ENCODE results near the gene PKNOX2.

The PKNOX2 gene

DNA sequence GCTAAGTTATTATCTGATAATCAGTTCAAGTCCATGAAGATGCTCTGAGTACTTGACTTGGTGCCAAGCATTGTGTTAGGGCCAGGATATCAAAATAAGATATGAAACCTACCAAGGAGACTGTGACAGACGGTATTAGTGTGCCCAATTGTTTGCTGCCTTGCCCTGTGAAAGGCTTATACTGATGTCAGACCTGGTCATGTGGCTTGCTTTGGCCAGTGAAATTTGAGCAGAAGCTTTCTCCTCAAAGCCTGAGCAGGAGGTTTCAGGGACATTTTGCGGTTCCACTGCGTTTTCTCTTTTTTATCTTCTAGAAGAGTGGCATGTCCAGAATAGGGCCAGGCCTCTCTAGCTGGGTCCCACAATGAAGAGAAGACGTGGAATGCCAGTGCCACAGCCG lies 15.8 kb upstream of the PKNOX2 start:
- H3K27me3 ChIP-seq (ENCODE audit: insufficient read depth, poor library complexity, severe bottlenecking) = no peaks in the 10 kb centered on the region
- no peak overlapping the region for H3K27ac ChIP-seq (replicated peaks)
- H3K4me3 ChIP-seq (replicated peaks; ENCODE audit: insufficient read depth, low read length) = no peak overlapping the region
- no peak for TF ChIP-seq SPI1 (IDR thresholded peaks at IDR 0.05; ENCODE audit: borderline replicate concordance, low read depth)
- TF ChIP-seq, protein P1, sequence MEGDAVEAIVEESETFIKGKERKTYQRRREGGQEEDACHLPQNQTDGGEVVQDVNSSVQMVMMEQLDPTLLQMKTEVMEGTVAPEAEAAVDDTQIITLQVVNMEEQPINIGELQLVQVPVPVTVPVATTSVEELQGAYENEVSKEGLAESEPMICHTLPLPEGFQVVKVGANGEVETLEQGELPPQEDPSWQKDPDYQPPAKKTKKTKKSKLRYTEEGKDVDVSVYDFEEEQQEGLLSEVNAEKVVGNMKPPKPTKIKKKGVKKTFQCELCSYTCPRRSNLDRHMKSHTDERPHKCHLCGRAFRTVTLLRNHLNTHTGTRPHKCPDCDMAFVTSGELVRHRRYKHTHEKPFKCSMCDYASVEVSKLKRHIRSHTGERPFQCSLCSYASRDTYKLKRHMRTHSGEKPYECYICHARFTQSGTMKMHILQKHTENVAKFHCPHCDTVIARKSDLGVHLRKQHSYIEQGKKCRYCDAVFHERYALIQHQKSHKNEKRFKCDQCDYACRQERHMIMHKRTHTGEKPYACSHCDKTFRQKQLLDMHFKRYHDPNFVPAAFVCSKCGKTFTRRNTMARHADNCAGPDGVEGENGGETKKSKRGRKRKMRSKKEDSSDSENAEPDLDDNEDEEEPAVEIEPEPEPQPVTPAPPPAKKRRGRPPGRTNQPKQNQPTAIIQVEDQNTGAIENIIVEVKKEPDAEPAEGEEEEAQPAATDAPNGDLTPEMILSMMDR (IDR thresholded peaks at IDR 0.05; ENCODE audit: insufficient read depth, low read length) = no peak
- TF ChIP-seq POLR2AphosphoS5 (IDR thresholded peaks at IDR 0.05; ENCODE audit: low read depth) = no peak
- no peak for DNase-seq (ENCODE audit: low read depth in 1 of 2, low spot score in 1 of 2)

DNA sequence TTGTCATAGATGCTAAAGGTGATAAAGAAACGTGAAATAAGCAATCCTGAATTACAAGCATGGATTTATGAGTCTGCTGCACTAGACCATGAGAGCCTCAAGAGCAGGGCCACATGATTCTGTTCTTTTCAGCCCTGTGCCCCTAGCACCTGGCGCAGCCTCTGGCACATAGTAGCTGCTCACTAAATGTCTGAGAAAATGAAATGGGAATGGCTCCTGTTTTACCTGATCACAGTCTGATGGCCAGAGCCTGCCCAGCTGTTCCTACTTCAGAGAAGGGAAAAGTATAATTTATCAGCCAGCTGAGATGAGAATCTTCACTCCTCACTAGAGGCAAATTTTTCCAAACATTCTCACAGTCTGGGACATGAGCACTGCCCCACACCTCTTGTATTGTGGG lies 10.7 kb upstream of the PKNOX2 start:
- Histone ChIP-seq H3K4me3 (replicated peaks; ENCODE audit: insufficient read depth, low read length) (no peak overlapping the region), H3K27me3 (ENCODE audit: insufficient read depth, poor library complexity, severe bottlenecking) (no peaks in the 10 kb centered on the region), H3K27ac (replicated peaks) (no peak overlapping the region)
- DNase-seq (ENCODE audit: low read depth in 1 of 2, low spot score in 1 of 2) = no peak
- TF ChIP-seq SPI1 (IDR thresholded peaks at IDR 0.05; ENCODE audit: borderline replicate concordance, low read depth) = no peak
- TF ChIP-seq, protein P2, sequence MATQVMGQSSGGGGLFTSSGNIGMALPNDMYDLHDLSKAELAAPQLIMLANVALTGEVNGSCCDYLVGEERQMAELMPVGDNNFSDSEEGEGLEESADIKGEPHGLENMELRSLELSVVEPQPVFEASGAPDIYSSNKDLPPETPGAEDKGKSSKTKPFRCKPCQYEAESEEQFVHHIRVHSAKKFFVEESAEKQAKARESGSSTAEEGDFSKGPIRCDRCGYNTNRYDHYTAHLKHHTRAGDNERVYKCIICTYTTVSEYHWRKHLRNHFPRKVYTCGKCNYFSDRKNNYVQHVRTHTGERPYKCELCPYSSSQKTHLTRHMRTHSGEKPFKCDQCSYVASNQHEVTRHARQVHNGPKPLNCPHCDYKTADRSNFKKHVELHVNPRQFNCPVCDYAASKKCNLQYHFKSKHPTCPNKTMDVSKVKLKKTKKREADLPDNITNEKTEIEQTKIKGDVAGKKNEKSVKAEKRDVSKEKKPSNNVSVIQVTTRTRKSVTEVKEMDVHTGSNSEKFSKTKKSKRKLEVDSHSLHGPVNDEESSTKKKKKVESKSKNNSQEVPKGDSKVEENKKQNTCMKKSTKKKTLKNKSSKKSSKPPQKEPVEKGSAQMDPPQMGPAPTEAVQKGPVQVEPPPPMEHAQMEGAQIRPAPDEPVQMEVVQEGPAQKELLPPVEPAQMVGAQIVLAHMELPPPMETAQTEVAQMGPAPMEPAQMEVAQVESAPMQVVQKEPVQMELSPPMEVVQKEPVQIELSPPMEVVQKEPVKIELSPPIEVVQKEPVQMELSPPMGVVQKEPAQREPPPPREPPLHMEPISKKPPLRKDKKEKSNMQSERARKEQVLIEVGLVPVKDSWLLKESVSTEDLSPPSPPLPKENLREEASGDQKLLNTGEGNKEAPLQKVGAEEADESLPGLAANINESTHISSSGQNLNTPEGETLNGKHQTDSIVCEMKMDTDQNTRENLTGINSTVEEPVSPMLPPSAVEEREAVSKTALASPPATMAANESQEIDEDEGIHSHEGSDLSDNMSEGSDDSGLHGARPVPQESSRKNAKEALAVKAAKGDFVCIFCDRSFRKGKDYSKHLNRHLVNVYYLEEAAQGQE (IDR thresholded peaks at IDR 0.05; ENCODE audit: insufficient replicate concordance, low read depth) = no peak

DNA sequence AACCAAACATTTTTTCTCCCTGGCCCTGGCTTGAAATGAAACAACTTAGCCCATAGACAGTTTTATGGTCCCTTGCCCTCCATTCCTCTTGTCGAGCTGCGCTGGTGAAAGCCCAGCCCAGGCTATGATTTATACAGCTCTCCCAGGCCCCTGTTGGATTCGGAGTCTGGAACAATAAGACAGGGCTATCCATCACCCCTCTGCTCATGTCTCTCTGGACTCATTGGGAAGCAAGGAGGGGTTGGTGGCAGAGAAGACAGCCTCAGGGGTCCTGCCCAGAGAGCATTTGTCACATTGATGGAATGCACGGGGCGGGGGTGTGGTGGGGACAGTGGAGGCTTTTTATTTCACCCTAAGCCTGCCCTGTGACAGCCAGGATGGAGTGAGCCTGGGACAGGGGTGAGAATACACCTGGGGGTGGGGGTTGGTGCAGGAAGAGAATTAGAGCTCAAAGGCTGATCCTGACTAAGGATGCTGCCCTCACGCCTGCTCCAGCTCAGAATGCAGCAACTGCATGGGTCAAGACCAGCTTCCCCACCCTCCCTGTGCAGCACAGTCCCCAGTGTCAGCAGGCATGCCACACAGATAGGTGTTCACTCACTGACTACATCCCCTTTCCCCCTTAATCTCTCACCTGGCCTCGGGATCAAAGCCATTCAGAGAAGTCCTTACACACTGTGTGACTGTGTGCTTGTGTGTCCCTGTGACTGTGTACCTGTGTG lies 10.0 kb upstream of the PKNOX2 start:
- Histone ChIP-seq H3K4me3 (replicated peaks; ENCODE audit: insufficient read depth, low read length) (no peak overlapping the region), H3K27ac (replicated peaks) (no peak overlapping the region), H3K27me3 (ENCODE audit: insufficient read depth, poor library complexity, severe bottlenecking) (no peaks in the 10 kb centered on the region)
- no peak for DNase-seq (ENCODE audit: low read depth in 1 of 2, low spot score in 1 of 2)
- TF ChIP-seq, protein P2 (IDR thresholded peaks at IDR 0.05; ENCODE audit: insufficient replicate concordance, low read depth) = no peak
- TF ChIP-seq GABPA (IDR thresholded peaks at IDR 0.05; ENCODE audit: low read depth) (no peak), SPI1 (IDR thresholded peaks at IDR 0.05; ENCODE audit: borderline replicate concordance, low read depth) (no peak), POLR2AphosphoS5 (IDR thresholded peaks at IDR 0.05; ENCODE audit: low read depth) (no peak)
- TF ChIP-seq, protein P1 (IDR thresholded peaks at IDR 0.05; ENCODE audit: insufficient read depth, low read length) = no peak

DNA sequence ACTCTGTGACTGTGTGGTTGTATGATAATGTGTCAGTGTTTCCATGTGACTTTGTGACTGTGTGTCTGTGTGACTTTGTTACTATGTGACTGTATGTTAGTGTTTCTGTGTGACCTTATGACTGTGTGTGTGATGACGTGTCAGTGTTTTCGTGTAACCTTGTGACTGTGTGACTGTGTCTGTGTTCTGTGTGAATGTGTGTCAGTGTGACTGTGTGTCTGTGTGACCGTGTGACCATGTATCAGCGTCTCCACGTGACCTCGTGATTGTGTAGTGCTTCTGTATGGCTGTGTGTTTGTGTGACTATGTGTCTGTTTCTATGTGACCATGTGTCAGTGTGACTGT lies 9.5 kb upstream of the PKNOX2 start:
- DNase-seq (ENCODE audit: low read depth in 1 of 2, low spot score in 1 of 2) = no peak
- TF ChIP-seq, protein P2 (IDR thresholded peaks at IDR 0.05; ENCODE audit: insufficient replicate concordance, low read depth) = no peak
- TF ChIP-seq SPI1 (IDR thresholded peaks at IDR 0.05; ENCODE audit: borderline replicate concordance, low read depth) = no peak
- TF ChIP-seq POLR2AphosphoS5 (IDR thresholded peaks at IDR 0.05; ENCODE audit: low read depth) = no peak
- TF ChIP-seq GABPA (IDR thresholded peaks at IDR 0.05; ENCODE audit: low read depth) = no peak
- TF ChIP-seq, protein P1 (IDR thresholded peaks at IDR 0.05; ENCODE audit: insufficient read depth, low read length) = no peak
- Histone ChIP-seq H3K4me3 (replicated peaks; ENCODE audit: insufficient read depth, low read length) (no peak overlapping the region), H3K27me3 (ENCODE audit: insufficient read depth, poor library complexity, severe bottlenecking) (no peaks in the 10 kb centered on the region), H3K27ac (replicated peaks) (no peak overlapping the region)
